ENCODE measurements around the gene CPS1.

CPS1 gene

GRCh38 chr2:210544007-210544590, 12.3 kb upstream of the CPS1 start:
- no peak for TF ChIP-seq CTCF (conservative IDR thresholded peaks at IDR 0.05; ENCODE audit: control insufficient read depth, insufficient read depth, low read depth, low read length)
- no peak overlapping the region for H3K4me3 ChIP-seq (ENCODE audit: control insufficient read depth, low read depth, low read length)
- DNase-seq (ENCODE audit: low read depth), result no peak

- no peak for DNase-seq (ENCODE audit: low read depth)
- no peak overlapping the region for H3K4me3 ChIP-seq (ENCODE audit: control insufficient read depth, low read depth, low read length)
- TF ChIP-seq CTCF (conservative IDR thresholded peaks at IDR 0.05; ENCODE audit: control insufficient read depth, insufficient read depth, low read depth, low read length), result no peak
These were observed 11.6 kb upstream of the CPS1 start for GRCh38 chr2:210544831-210545230.

GRCh38 chr2:210546424-210547208, 9.8 kb upstream of the CPS1 start:
- DNase-seq (ENCODE audit: low read depth), result no peak
- no peak for TF ChIP-seq CTCF (conservative IDR thresholded peaks at IDR 0.05; ENCODE audit: control insufficient read depth, insufficient read depth, low read depth, low read length)

GRCh38 chr2:210548031-210548430, 8.4 kb upstream of the CPS1 start:
- no peak overlapping the region for H3K4me3 ChIP-seq (ENCODE audit: control insufficient read depth, low read depth, low read length)
- TF ChIP-seq CTCF (conservative IDR thresholded peaks at IDR 0.05; ENCODE audit: control insufficient read depth, insufficient read depth, low read depth, low read length), result no peak
- DNase-seq (ENCODE audit: low read depth), result no peak

More at GRCh38 chr2:210546424-210547208, 9.8 kb upstream of the CPS1 start:
- no peak overlapping the region for H3K4me3 ChIP-seq (ENCODE audit: control insufficient read depth, low read depth, low read length)

GRCh38 chr2:210548878-210549384, 7.5 kb upstream of the CPS1 start:
- no peak for DNase-seq (ENCODE audit: low read depth)
- TF ChIP-seq CTCF (conservative IDR thresholded peaks at IDR 0.05; ENCODE audit: control insufficient read depth, insufficient read depth, low read depth, low read length), result no peak
- no peak overlapping the region for H3K4me3 ChIP-seq (ENCODE audit: control insufficient read depth, low read depth, low read length)

GRCh38 chr2:210551001-210551400, 5.4 kb upstream of the CPS1 start:
- TF ChIP-seq CTCF (conservative IDR thresholded peaks at IDR 0.05; ENCODE audit: control insufficient read depth, insufficient read depth, low read depth, low read length), result no peak
- DNase-seq (ENCODE audit: low read depth), result no peak
- H3K4me3 ChIP-seq (ENCODE audit: control insufficient read depth, low read depth, low read length), result no peak overlapping the region
